Muscle of arm (tissue), 12 donors: ENCODE data around the gene MYL9. TPM values are rescaled to one million over a fixed set of nuclear protein-coding genes. Genes with fewer than 3 reads are reported as not detected.
"Not testable (repeated sequence)": the region's sequence is repeated elsewhere in the genome, so short reads cannot be mapped to it uniquely, and the experiment has no call there.

ENCODE experiments used
- DNase-seq: peaks from one replicate; pipeline ENCODE4 v3.0.0-alpha.2; 2013
- polyA plus RNA-seq, 12 donors: library from polyadenylated mRNA; unstranded; fragments of 120-200 nt; gene quantifications; one replicate each; pipeline ENCODE4 v1.2.1, GENCODE V29; 2013; ENCODE audit not compliant: insufficient read length in 12 of 12

Gene MYL9
- polyA plus RNA-seq, 12 donors: 261 to 1,144 (median 519) TPM

DNA sequence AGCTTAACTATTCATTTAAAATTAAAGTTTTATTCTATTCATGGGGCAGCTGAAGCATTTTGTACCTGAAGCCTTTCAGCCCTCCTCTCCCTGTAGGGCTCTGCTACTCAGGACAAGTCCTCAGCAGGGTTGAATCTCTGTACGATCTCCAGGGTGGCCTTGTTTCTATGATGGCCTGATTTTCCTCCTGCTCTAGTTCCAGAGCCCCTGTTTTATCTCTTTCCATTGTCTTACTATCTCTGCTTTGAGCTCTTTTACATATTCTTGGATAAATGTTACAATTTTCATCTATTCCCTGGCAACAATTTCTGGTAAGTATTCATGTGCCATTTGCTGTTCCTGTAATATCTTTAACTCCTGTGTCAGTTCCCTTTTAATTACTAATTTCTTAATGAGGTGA lies 19.8 kb upstream of the MYL9 start:
- DNase-seq: no peak

- not testable (repeated sequence) for DNase-seq
These were observed 18.9 kb upstream of the MYL9 start for GRCh38 chr20:36522412-36522811.

GRCh38 chr20:36523341-36523740 lies 18.0 kb upstream of the MYL9 start:
- DNase-seq: no peak

DNA sequence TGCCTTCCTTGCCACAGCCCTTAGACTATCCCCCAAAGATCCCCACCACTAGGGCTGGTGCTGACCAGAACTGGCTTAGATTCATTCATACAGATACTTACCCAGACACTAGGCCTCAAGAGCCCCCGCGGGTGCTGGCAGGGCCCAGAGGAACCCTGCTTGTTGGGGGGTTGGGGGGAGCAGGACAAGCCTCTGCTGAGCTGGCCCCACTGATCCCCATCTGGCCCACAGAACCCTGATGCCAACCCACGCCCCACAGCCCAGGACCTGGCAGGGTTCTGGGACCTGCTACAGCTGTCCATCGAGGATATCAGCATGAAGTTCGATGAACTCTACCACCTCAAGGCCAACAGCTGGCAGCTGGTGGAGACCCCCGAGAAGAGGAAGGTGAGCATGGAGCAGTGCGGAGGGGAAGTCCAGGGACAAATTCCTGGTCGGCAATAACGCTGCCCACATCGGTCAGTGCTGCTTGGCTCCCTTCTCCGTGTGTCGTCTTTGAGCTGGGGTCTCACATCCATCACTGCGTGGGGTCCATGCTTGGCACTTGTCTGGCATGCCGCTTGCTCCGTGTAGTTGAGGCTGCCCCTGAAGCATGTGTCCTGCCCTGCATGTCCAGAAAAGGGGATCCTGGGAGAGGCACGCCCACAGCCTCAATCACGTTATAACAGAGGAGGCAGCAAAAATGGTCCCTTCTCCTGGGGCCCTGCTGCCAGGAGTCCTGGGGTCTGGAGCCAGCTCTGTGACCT lies 15.5 kb upstream of the MYL9 start:
- DNase-seq: no peak

DNA sequence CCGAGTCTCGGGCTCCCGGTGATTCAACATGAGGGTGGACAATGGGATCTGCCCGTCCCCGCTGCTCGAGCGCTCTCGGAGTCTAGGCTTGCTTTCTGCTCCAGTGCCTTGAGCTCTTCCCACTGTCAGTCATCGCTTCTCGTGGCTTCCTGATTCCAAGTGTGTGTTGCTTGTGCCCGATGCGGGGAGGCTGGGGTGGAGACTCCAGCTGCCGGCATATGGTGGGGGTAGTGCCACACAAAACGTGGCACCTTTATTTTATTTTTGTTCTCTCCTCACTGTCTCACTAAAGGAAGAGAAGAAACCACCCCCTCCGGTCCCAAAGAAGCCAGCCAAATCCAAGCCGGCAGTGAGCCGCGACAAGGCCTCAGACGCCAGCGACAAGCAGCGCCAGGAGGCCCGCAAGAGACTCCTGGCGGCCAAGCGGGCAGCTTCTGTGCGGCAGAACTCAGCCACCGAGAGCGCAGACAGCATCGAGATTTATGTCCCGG lies 14.8 kb upstream of the MYL9 start:
- no peak for DNase-seq

DNA sequence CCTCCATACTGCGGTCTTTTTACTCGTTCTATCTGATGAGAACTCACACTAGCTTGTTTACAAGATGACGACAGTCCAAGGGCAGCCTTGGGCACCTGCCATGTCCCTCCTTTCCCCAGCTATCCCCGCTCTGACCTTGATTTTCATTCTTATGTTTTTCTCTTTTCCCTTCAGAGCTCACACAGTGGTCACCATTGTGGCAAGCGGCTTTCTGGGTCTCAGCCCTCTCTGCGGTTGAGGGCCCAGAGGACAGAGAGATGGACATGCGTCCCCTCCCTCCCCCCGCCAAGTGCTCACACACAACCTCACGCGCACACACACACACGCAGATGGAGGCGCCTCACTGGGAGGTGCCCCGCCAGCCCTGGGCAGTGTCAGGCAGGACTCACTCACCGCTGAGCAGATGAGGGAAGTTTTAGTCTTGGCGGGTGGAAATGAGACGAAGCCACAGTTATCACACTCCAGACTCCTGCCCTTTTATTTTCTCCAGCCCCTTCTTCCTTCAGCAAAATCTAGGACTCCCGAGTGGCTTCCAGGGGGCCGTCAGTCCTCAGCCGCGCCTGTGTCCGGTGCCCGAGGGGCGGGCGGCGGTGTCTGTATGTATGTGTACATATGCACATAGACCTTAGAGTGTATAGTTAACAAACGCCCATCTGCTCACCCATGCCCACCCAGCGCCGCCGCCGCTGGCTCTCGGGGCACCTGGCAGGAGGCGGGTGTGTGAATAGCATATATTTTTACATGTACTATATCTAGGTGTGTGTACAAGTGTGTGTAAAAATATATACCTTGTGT lies 13.8 kb upstream of the MYL9 start:
- no peak for DNase-seq

DNA sequence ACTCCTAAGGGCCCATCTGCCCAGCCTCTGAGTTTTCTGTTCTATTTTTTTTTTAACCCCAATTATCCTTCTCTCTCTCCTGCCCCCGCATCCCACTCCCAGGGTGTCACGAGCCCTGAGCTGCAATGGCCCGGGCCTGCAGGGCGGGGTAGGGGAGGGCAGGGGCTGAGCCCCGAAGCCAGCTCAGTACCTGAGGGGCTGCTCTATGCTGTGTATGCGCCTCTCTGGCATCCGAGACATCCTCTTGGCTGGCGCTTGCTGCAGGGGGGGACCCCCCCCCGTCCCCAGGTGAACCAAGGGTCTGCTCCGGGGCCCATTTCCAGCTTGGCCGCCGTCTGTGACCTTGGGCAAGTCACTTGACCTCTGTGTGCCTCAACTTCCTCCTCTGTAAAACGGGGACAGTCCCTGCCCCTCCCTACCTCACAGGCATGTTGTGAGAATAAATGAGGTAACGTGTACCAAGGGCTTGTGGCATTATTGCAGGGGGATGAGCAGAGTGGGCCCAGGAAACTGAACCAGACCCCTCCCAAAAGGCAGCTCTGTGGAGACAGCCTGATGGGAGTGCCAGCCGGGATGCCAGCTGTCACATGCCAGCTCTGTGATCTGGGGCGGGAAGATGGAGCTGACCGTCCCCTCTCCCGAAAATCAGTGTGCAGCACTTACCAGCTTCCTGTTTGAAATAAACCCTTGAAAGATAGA lies 13.0 kb upstream of the MYL9 start:
- DNase-seq: no peak

GRCh38 chr20:36528875-36529417 lies 12.4 kb upstream of the MYL9 start:
- DNase-seq: no peak

GRCh38 chr20:36532388-36532787 lies 8.9 kb upstream of the MYL9 start:
- DNase-seq: no peak

- DNase-seq: no peak
These were observed 8.5 kb upstream of the MYL9 start for GRCh38 chr20:36532822-36533221.

DNA sequence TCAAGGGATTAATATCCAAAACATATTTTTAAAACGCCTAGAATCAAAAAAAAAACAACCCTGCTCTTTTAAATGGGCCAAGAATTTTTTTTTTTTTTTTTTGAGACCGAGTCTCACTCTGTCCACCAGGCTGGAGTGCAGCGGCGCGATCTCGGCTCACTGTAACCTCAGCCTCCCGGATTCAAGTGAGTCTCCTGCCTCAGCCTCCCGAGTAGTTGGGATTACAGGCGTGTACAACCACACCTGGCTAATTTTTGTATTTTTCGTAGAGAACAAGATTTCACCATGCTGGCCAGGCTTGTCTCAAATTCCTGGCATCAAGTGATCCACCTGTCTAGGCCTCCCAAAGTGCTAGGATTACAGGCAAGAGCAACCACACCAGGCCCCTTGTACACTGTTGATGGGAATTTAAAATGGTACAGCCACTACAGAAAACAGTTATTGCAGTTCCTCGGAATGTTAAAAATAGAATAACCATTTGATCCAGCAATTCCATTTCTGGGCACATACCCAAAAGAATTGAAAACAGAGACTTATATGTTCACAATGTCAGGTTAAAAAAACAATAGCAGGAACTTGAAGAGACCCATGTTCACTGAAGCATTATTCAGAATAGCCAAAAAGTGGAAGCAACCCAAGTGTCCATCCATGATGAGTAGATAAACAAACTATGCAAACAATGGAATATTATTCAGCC lies 3.1 kb upstream of the MYL9 start:
- no peak for DNase-seq

DNA sequence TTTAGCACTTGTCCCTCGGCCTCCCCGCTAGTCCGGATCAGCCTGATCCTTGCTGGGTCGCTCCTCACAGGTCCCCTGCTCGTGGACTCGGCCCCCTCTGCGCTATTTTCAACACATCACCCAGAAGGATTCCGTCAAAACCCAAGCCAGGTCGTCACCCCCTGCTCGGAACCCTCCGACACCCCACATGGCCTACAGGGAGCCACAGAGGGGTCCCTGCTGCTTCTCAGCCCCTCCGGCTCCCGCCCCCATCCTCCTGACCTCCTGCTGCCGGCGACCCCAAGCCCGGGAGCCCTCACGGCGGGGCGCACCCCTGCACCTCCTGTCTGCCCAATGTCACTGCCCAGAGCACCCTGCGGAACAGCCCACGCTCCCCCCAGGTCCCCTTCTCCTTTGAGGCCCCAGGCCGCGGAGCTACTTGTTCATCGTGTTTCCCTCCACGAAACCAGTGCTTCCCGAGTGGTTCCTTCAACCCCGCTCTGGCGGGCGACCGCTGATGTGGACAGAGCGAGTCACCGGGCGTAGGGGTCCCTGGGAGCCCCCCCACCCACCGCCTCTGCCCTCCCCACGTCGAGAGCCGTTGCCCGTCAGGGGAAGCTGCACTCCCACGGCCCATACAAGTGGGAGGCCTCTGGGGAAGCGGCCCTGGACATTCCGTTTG lies 638 bp upstream of the MYL9 start:
- no peak for DNase-seq

DNA sequence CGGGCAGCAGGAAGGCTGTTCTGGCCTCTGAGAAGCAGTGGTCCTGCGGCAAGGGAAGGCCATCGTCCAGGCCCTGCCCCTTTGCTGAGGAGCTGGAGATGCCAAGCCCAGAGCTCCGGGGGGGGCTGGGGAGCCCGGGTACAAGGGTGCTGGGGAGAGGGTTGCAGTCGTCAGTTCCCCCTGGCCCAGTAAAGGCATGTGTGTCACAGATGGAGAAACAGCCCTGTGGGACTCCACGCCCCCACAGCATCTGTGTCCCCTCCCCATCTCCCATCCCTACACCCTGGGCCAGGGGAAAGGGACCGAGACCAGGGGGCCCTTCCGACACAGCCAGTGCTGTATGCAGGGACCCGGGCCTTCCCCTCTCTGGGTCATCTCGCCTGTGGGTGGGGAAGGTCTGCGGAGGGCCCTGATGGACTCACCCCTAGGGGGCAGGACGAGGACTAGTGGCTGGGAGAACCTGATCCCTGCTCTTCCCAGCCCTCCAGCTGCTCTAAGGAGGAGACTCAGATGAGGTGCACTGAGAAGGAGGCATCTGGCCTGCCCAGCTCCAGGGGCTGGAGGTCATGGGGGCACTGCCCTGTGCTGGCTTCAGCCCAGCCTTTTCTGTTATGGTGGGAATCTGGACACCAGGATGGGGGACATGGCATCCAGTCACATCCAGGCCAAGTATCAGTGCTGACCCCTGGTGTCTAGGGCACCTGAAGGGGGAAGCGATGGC lies 609 bp downstream of the MYL9 start:
- DNase-seq: no peak

DNA sequence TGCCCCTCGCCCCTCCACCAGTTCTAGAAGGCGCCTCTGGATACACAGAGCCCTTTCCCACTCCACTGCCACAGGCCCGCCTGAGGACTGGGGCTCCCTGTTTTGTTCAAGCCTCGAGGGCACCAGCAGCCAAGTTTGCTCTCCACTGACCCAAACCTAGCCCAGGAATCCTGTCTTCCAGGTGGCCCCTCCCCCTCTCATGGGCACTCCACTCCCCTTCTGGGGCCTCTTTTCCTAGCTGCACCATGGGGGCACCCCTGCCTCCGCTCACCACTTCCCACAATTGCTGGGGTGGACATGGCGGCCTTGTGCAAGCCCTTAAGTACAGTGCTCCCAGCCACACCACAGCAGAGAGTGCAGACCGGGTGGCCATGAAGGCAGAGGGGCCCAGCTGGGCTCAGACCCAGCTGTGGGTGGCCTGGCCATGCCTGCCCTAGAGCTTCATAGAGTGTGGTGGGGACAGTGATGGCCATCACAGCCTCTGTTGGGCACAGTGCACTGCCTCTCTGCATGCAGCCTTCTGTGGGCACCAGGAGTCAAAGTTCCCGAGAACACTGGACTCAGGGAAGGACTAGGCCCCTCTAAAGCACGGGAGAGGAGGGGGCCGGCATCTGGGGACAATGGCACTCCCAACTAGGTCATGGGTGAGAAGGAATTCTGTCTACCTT lies 1.3 kb downstream of the MYL9 start:
- no peak for DNase-seq

GRCh38 chr20:36543184-36544133 lies 2.1 kb downstream of the MYL9 start:
- DNase-seq: no peak

DNA sequence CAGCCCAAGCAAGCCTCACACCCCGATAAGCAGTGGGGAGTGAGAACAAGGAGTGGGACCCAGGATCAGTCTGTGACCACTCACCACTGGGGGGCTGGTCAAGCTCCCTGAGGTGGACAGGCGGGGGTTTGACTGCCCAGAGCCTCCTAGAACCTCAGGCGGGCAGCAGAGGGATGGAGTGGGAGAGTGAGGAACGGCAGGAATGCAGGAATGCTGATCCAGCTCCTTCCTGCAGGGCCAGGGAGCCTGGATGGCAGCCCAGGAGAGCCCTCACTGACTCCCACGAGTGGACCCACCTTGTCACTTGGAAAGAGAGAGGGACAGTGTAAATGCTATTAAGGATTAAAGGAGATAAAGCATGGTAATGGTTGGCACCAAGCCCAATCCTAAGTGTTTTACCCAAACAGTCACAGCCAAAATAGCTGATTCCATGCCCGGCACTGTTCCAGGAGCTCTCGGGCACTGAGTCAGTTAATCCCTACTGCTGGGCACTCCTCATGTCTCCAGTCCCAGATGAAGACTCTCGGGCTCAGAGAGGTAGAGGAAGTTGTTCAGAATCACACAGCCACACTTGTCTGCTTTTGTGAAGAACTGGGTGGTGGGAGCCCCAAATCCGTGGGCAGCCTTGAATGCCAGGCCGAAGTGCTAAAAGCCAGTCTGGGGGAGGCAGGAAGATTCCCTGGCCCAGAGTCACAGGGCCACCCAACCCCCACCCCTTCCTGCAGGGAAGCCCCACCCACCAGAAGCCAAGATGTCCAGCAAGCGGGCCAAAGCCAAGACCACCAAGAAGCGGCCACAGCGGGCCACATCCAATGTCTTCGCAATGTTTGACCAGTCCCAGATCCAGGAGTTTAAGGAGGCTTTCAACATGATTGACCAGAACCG lies 3.1 kb downstream of the MYL9 start:
- DNase-seq: no peak

- no peak for DNase-seq
These were observed 4.9 kb downstream of the MYL9 start for GRCh38 chr20:36546111-36546736.
